ENCODE results near the gene POLR2M. TPM values are rescaled to one million over a fixed set of nuclear protein-coding genes. Genes with fewer than 3 reads are reported as not detected.

Gene POLR2M
- total RNA-seq, 1 donor from 2014 or later: 53.6 TPM

DNA sequence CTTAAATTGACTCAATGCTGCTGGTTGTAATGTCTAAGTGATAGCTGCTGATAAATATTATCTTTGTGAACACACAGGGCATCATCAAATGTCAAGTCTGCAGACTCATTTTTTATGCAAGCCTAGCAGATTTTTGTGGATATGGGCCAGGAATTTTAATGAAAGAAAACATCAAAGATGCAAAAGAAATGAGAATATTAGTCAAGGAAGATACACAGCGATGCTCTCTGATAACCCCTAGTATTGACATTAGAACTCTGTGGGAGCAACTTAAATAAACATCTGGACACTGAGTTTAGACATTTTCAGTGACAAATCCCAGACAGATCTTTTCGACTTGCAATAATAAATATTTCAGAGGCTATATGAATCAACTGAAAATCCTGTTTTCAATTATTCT, 28.3 kb downstream of the POLR2M start:
- no peak overlapping the region for H3K4me3 ChIP-seq
- peaks cover 16% of the 10 kb centered on the region for H3K4me1 ChIP-seq
- TF ChIP-seq, protein P1, sequence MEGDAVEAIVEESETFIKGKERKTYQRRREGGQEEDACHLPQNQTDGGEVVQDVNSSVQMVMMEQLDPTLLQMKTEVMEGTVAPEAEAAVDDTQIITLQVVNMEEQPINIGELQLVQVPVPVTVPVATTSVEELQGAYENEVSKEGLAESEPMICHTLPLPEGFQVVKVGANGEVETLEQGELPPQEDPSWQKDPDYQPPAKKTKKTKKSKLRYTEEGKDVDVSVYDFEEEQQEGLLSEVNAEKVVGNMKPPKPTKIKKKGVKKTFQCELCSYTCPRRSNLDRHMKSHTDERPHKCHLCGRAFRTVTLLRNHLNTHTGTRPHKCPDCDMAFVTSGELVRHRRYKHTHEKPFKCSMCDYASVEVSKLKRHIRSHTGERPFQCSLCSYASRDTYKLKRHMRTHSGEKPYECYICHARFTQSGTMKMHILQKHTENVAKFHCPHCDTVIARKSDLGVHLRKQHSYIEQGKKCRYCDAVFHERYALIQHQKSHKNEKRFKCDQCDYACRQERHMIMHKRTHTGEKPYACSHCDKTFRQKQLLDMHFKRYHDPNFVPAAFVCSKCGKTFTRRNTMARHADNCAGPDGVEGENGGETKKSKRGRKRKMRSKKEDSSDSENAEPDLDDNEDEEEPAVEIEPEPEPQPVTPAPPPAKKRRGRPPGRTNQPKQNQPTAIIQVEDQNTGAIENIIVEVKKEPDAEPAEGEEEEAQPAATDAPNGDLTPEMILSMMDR (IDR thresholded peaks at IDR 0.05; ENCODE audit: borderline replicate concordance): no peak
- H3K9me3 ChIP-seq (replicated peaks): peaks cover 4% of the 10 kb centered on the region
- no peak overlapping the region for H3K27ac ChIP-seq (replicated peaks)
- no peak for DNase-seq
- no peaks in the 10 kb centered on the region for H3K27me3 ChIP-seq (ENCODE audit: low read depth)
- no peaks in the 10 kb centered on the region for H3K36me3 ChIP-seq
- intact Hi-C loops (cut with micrococcal nuclease): loop anchor here (10.0 kb wide), 1 partner anchor 70 kb away; no protein-coding TSS in a partner anchor

DNA sequence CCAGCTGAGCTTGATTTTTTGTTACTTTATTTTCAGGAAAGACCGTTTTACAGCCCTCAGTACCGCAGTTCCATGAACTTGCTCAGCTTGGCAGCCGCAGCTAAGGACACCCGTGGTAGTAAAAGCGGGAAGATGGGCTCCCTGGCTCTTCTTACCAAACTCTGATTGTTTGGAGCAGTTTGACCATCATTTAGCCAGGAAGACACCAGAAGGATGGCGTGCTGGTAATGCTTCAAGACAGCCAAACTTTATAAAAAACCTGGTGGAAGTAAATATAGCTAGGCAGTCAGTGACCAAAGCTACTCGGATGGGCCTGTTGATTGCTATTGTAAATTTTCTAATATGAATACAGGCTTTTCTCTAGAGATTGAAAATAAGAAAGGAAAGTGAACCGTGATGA, 28.9 kb downstream of the POLR2M start:
- Histone ChIP-seq H3K27me3 (ENCODE audit: low read depth) (no peaks in the 10 kb centered on the region), H3K4me3 (no peak overlapping the region), H3K36me3 (no peaks in the 10 kb centered on the region), H3K27ac (replicated peaks) (no peak overlapping the region), H3K9me3 (replicated peaks) (peaks cover 4% of the 10 kb centered on the region), H3K4me1 (peaks cover 16% of the 10 kb centered on the region)
- TF ChIP-seq, protein P1 (IDR thresholded peaks at IDR 0.05; ENCODE audit: borderline replicate concordance): no peak
- no peak for DNase-seq
- intact Hi-C loops (cut with micrococcal nuclease): loop anchor here (10.0 kb wide), 1 partner anchor 71 kb away; no protein-coding TSS in a partner anchor

DNA sequence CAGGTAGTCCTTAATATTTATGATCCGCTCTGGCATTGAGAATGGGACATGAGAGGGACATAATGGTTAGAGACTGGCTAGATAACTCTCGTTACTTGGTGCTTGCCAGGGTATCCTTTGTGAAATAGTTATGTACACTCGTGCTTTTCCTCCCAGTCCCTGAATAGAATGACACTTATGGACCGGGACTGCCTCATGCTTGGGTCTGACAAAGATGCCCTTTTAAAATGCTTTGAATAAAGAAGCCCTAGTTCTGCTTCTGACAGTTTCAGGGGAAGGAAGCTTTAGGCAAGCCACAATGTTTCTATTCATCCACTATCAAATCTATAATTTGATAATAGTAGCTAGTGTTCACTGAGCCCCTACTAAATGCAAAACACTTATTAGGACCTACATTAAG, 29.4 kb downstream of the POLR2M start:
- intact Hi-C loops (cut with micrococcal nuclease): loop anchor here (10.0 kb wide), 1 partner anchor 71 kb away; no protein-coding TSS in a partner anchor

DNA sequence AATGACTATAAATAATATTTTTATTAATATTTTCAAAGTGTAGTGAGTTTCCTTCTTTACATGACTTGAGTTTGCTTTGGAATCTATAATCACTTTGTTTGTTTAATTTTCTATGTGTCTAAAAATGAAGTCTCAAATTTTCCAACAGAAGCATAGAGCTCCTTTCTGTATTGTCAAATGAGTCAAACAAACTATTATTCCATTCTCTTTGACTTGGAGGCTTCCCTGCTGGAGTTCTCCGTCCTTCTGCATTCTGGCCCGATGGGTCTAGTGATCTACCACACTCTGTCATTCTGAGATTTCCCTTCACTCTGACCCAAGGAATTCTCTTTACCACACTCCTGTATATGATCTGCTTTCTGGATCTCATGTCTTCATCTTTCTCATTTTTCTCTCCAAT, 30.1 kb downstream of the POLR2M start:
- H3K27me3 ChIP-seq (ENCODE audit: low read depth): no peaks in the 10 kb centered on the region
- H3K4me1 ChIP-seq: peaks cover 13% of the 10 kb centered on the region
- H3K9me3 ChIP-seq (replicated peaks): peaks cover 4% of the 10 kb centered on the region
- intact Hi-C loops (cut with micrococcal nuclease): loop anchor here (10.0 kb wide), 1 partner anchor 72 kb away; no protein-coding TSS in a partner anchor
- DNase-seq: no peak
- H3K4me3 ChIP-seq: no peak overlapping the region
- H3K36me3 ChIP-seq: no peaks in the 10 kb centered on the region
- TF ChIP-seq, protein P1 (IDR thresholded peaks at IDR 0.05; ENCODE audit: borderline replicate concordance): no peak
- no peak overlapping the region for H3K27ac ChIP-seq (replicated peaks)

More for the DNA sequence above, 29.4 kb downstream of the POLR2M start:
- Histone ChIP-seq H3K4me1 (peaks cover 16% of the 10 kb centered on the region), H3K36me3 (no peaks in the 10 kb centered on the region), H3K9me3 (replicated peaks) (peaks cover 4% of the 10 kb centered on the region), H3K4me3 (no peak overlapping the region), H3K27me3 (ENCODE audit: low read depth) (no peaks in the 10 kb centered on the region), H3K27ac (replicated peaks) (no peak overlapping the region)
- no peak for DNase-seq
- TF ChIP-seq, protein P1 (IDR thresholded peaks at IDR 0.05; ENCODE audit: borderline replicate concordance): no peak

DNA sequence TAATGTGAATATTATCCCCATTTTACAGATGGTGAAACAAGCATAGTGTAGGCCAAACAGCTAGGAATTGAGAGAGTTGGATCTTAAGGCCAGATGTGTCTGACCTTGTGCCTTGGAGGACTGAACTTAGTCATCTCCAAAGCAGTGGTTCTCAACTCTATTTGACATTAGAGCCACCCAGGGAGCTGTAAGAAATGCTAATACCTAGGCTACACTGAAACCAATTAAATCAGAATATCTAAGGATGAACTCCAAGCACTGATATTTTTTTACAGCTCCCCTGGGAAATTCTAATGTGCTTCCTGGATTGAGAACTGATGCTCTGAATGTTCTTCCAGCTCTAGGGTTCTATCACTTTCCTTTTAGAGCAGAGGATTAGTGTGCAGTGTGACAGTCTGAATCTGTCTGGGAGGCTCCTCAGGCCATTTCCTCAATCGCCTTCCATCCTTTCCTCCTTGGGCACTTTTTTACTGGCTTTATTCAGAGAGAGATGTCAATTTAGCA, 32.3 kb downstream of the POLR2M start:
- Histone ChIP-seq H3K36me3 (no peaks in the 10 kb centered on the region), H3K9me3 (replicated peaks) (peaks cover 4% of the 10 kb centered on the region), H3K27me3 (ENCODE audit: low read depth) (no peaks in the 10 kb centered on the region), H3K4me1 (no peaks in the 10 kb centered on the region), H3K27ac (replicated peaks) (no peak overlapping the region), H3K4me3 (no peak overlapping the region)
- TF ChIP-seq, protein P1 (IDR thresholded peaks at IDR 0.05; ENCODE audit: borderline replicate concordance): no peak
- no peak for DNase-seq
- intact Hi-C loops (cut with micrococcal nuclease): loop anchor here (10.0 kb wide), 1 partner anchor 74 kb away; no protein-coding TSS in a partner anchor

Measured in left ventricle myocardium inferior (tissue), 1 donor.